ENCODE measurements around the gene MACROD1.

Gene MACROD1

DNA sequence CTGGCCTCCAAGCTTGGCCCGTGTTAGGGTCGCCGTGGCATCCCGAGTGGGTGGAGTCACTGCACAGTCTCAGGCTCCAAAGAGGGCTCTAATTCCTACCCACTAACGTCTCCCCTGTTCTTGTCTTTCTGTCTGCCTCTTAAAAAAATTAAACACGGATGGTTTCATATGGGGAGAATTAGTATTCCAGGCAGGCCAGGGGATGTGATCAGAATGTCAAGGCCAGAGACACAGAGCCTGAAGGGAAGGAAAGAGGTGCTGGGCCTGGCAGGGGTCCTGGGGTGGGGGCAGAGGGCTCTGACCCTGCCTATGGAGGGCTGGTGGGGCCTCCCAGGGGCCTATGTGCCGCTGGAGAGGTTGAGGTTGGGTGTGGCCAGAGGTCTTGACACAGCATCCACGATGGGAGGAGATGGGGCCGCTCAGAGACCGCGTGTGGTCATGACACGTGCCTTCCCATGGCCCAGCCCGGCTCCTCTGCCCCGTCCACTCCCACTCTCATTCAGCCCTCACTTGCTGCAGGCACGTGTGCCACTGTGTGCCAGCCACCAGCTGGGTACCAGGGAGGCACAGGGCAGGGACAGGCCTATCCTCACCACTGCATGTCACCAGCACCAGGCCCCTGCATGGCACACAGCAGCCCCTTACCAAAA is 73.7 kb downstream of the MACROD1 start:
- CTCF ChIA-PET = no interaction called here
- no peak overlapping the region for H3K4me3 ChIP-seq (ENCODE audit: low read depth, low read length)
- TF ChIP-seq, protein P1, sequence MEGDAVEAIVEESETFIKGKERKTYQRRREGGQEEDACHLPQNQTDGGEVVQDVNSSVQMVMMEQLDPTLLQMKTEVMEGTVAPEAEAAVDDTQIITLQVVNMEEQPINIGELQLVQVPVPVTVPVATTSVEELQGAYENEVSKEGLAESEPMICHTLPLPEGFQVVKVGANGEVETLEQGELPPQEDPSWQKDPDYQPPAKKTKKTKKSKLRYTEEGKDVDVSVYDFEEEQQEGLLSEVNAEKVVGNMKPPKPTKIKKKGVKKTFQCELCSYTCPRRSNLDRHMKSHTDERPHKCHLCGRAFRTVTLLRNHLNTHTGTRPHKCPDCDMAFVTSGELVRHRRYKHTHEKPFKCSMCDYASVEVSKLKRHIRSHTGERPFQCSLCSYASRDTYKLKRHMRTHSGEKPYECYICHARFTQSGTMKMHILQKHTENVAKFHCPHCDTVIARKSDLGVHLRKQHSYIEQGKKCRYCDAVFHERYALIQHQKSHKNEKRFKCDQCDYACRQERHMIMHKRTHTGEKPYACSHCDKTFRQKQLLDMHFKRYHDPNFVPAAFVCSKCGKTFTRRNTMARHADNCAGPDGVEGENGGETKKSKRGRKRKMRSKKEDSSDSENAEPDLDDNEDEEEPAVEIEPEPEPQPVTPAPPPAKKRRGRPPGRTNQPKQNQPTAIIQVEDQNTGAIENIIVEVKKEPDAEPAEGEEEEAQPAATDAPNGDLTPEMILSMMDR (IDR thresholded peaks at IDR 0.05; ENCODE audit: insufficient read depth, low read length, missing control alignments) = no peak
- POLR2A ChIA-PET = no interaction called here
- no peak for DNase-seq (ENCODE audit: low read depth, low spot score)

DNA sequence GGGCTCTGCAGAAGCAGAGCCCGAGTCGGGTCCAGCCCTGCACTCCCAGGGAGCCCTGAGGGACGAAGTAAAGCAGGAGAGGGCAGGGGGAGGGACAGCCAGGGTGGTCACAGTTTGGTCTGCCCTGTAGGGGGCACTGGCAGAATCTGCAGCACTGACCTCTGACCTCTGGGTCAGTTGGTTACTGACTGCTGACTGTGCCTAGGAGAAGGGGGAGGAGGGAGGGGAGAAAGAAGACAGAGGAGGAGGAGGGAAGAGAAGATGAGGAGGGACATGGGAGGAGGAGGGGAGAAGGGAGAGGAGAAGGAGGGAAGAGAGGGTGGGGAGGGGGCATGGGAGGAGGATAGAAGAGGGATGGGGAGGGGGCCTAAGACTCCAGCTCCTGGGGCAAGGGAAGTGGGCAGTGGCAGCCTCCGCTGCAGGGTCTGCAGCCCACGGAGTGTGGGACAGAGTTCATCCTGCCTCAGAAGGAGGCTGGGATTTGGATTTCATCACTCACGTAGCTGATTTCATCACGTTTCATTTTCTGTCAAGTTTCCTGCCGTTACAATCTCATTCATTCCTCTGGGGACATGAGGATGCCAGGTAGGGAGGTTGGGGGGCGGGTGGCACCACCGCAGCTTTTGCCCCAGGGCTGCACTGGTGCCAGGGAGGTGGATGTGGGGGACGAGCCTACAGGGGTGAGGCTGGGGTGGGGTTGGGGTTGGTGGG is 75.0 kb downstream of the MACROD1 start:
- no peak for DNase-seq (ENCODE audit: low read depth, low spot score)
- CTCF ChIA-PET = interaction anchor here (1.3 kb wide), 1 partner anchor 57 kb away, joined by 5 read pairs; no protein-coding TSS in a partner anchor

DNA sequence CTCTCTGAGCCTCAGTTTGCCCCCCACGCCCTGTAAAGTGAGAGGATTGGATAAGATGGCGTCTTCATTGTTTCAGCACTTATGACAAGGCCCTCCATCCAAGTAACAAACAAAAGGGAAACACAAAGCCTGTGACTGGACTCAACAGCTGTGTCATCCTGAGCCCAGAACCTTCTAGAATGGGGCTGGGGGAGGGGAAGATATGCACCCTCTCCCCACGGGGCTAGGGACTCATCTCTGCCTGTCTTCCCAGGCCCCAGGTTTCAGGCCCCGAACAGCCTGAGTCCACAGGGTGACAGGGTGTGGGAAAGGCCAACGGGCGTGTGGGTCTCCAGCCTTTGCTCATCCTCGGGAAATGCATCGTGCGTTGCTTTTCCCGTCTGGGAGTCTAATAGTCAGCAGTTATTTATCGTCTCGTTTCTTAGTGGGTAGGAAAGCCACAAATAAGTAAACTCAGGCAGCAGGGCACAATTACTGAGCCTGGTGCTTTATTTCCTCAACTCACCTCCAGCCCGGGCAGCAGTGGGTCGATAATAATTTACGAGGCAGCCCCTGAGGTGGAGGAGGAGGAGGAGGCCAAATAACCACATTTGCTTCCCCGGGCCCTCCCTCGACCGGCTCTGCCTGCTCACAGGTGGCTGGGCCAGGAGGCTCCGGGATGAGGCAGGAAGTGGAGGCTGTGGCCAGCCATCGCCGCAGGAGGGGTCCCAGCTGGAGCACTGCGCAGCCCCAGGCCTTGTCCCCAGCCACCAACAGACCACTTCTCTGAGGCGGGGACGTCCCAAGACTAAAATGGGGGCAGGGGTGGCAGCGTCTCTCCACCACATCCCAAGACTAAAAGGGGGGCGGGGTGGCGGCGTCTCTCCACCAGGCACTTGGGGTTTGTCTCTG is 75.8 kb downstream of the MACROD1 start:
- TF ChIP-seq, protein P1 (IDR thresholded peaks at IDR 0.05; ENCODE audit: insufficient read depth, low read length, missing control alignments) = no peak
- DNase-seq (ENCODE audit: low read depth, low spot score) = no peak
- ChIA-PET CTCF (interaction anchor here (1.3 kb wide), 1 partner anchor 58 kb away, joined by 5 read pairs; no protein-coding TSS in a partner anchor), POLR2A (no interaction called here)
- H3K4me3 ChIP-seq (ENCODE audit: low read depth, low read length) = no peak overlapping the region

More for the DNA sequence above, 75.0 kb downstream of the MACROD1 start:
- TF ChIP-seq, protein P1 (IDR thresholded peaks at IDR 0.05; ENCODE audit: insufficient read depth, low read length, missing control alignments) = no peak
- H3K4me3 ChIP-seq (ENCODE audit: low read depth, low read length) = no peak overlapping the region
- POLR2A ChIA-PET = no interaction called here

DNA sequence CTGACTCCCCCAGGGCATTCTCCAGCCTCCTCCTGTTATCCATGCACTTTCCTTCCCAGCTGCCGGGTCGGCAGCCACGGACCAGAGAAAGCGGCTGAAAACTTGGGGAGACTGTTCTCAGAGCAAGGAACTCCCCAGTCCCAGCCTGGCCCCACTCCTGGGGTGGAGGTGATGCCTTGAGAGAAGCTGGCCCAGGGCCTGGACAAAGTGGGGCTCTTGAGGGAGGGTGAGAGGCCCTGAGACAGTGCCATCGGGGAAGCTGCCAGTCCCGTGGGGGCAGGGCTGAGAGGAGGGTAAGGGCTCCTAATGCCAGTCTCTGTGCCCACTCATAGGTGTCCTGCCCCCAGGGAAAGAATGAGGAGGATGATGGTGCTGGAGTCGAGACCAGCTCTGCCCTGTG is 76.4 kb downstream of the MACROD1 start:
- DNase-seq (ENCODE audit: low read depth, low spot score) = no peak
- CTCF ChIA-PET = no interaction called here
- TF ChIP-seq, protein P1 (IDR thresholded peaks at IDR 0.05; ENCODE audit: insufficient read depth, low read length, missing control alignments) = no peak
- no peak overlapping the region for H3K4me3 ChIP-seq (ENCODE audit: low read depth, low read length)
- POLR2A ChIA-PET = no interaction called here

DNA sequence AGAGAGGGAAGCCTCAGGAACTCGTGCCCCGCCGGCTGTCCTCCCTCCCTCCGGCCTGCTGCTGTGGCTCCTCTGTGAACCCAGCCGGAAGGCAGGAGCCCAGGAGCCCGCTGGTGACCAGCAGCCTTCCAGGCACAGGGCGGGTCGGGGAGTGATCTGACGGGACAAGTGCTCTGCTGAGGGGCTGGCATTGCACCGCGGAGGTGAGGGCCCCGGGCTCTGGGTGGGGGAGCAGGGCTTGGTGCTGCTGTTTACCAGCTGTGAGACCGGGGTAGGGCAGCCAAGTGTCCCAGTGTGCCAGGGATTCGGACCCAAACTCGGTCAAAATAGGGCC is 76.9 kb downstream of the MACROD1 start:
- CTCF ChIA-PET = no interaction called here
- no peak overlapping the region for H3K4me3 ChIP-seq (ENCODE audit: low read depth, low read length)
- no peak for DNase-seq (ENCODE audit: low read depth, low spot score)
- TF ChIP-seq, protein P1 (IDR thresholded peaks at IDR 0.05; ENCODE audit: insufficient read depth, low read length, missing control alignments) = no peak
- POLR2A ChIA-PET = no interaction called here
